ENCODE results near the gene WDR45.

The WDR45 gene

DNA sequence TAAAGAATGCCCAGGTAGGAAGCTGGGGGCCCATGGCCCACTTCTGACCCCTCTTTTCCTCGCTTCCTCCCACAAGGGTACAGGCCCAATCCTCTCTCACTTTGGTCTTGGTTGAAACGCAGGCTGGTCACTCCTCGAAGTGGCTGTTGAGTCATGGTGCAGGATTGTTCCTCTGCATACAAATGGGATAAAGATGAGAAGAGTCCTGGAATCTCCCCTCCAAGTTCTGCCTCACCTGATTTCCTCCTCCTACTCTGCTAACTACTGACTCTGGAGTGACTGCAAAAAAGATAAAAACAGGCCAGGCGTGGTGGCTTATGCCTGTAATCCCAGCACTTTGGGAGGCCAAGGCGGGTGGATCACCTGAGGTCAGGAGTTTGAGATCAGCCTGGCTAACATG lies 1.7 kb downstream of the WDR45 start:
- Histone ChIP-seq H3K9ac (no peak overlapping the region), H3K4me1 (ENCODE audit: low read depth, poor library complexity, severe bottlenecking) (no peaks in the 10 kb centered on the region), H4K20me1 (ENCODE audit: insufficient read depth) (no peaks in the 10 kb centered on the region), H2AFZ (ENCODE audit: low read depth) (no peak overlapping the region), H3K4me2 (no peak overlapping the region), H3K27me3 (ENCODE audit: insufficient read depth, low read depth) (no peaks in the 10 kb centered on the region), H3K4me3 (IDR thresholded peaks at IDR 0.05; ENCODE audit: insufficient read depth, low read depth, low read length) (no peak overlapping the region), H3K27ac (no peak overlapping the region), H3K36me3 (ENCODE audit: insufficient read depth) (no peaks in the 10 kb centered on the region), H3K79me2 (ENCODE audit: insufficient read depth, low read depth) (no peaks in the 10 kb centered on the region)
- no peak for TF ChIP-seq CTCF (conservative IDR thresholded peaks at IDR 0.05; ENCODE audit: low read depth, low read length)

DNA sequence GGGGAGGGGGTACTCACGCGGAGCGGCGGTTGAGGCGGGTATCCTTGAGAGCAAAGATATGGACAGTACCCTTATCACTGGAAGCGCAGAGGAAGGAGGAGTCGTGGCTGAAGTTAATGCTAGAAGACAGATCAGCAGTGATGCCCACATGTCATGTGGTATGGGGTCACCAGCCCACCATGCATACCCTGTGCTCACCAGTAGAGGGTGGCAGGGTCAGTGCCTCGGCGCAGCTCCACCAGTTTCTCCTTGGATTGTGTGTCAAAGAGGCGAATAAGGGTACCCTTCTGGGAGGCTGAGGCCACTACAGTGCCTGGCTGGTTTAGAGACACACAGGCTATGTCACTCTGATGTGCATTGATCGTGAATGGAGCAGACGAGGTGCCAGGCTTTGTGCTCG lies 4.3 kb downstream of the WDR45 start:
- no peaks in the 10 kb centered on the region for H3K79me2 ChIP-seq (ENCODE audit: insufficient read depth, low read depth)
- no peak overlapping the region for H3K27ac ChIP-seq
- H3K4me3 ChIP-seq (IDR thresholded peaks at IDR 0.05; ENCODE audit: insufficient read depth, low read depth, low read length), result no peak overlapping the region
- H3K36me3 ChIP-seq (ENCODE audit: insufficient read depth), result no peaks in the 10 kb centered on the region
- H3K4me2 ChIP-seq, result no peak overlapping the region
- TF ChIP-seq CTCF (conservative IDR thresholded peaks at IDR 0.05; ENCODE audit: low read depth, low read length), result no peak
- H3K4me1 ChIP-seq (ENCODE audit: low read depth, poor library complexity, severe bottlenecking), result no peaks in the 10 kb centered on the region
- H3K9ac ChIP-seq, result no peak overlapping the region
- H2AFZ ChIP-seq (ENCODE audit: low read depth), result no peak overlapping the region
- H4K20me1 ChIP-seq (ENCODE audit: insufficient read depth), result no peaks in the 10 kb centered on the region
- no peaks in the 10 kb centered on the region for H3K27me3 ChIP-seq (ENCODE audit: insufficient read depth, low read depth)

GRCh38 chrX:49073601-49074575 lies 5.8 kb downstream of the WDR45 start, which contains the start of gene PRAF2:
TSS of gene PRAF2 (minus strand) at chrX:49074002. CDS start at chrX:49073987, 15 bp downstream.
- Histone ChIP-seq H3K4me2 (no peak within 1 kb of the TSS), H4K20me1 (ENCODE audit: insufficient read depth) (no peaks in the 10 kb centered on the region), H2AFZ (ENCODE audit: low read depth) (no peak within 1 kb of the TSS), H3K79me2 (ENCODE audit: insufficient read depth, low read depth) (no peaks in the 10 kb centered on the region), H3K36me3 (ENCODE audit: insufficient read depth) (no peaks in the 10 kb centered on the region), H3K27ac (no peak within 1 kb of the TSS), H3K4me1 (ENCODE audit: low read depth, poor library complexity, severe bottlenecking) (no peaks in the 10 kb centered on the region), H3K9ac (no peak within 1 kb of the TSS), H3K4me3 (IDR thresholded peaks at IDR 0.05; ENCODE audit: insufficient read depth, low read depth, low read length) (no peak within 1 kb of the TSS), H3K27me3 (ENCODE audit: insufficient read depth, low read depth) (no peaks in the 10 kb centered on the region)
- TF ChIP-seq CTCF (conservative IDR thresholded peaks at IDR 0.05; ENCODE audit: low read depth, low read length), result no peak

DNA sequence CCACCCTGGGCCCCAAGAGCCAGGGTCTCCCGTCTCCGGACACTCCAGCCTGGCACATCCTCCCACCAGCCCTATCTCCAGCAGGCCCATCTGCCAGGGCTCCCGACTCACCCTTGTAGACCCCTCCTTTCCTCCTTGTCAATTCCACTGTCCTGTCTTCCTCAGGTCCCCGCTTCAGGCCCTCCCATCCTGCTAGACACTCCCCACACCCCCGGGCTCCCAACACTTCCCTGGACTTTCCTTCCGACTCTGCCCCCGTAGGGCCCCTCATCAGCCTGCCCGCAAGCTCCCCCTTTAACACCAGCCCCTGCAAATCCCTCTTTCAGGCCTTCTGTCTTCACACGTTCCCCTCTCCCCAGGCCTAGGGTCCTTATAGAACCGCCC lies 7.0 kb downstream of the WDR45 start:
- H4K20me1 ChIP-seq (ENCODE audit: insufficient read depth), result no peaks in the 10 kb centered on the region
- H3K4me2 ChIP-seq, result no peak overlapping the region
- H2AFZ ChIP-seq (ENCODE audit: low read depth), result no peak overlapping the region
- no peaks in the 10 kb centered on the region for H3K27me3 ChIP-seq (ENCODE audit: insufficient read depth, low read depth)
- H3K36me3 ChIP-seq (ENCODE audit: insufficient read depth), result no peaks in the 10 kb centered on the region
- H3K9ac ChIP-seq, result no peak overlapping the region
- no peaks in the 10 kb centered on the region for H3K4me1 ChIP-seq (ENCODE audit: low read depth, poor library complexity, severe bottlenecking)
- H3K79me2 ChIP-seq (ENCODE audit: insufficient read depth, low read depth), result no peaks in the 10 kb centered on the region
- no peak overlapping the region for H3K27ac ChIP-seq
- H3K4me3 ChIP-seq (IDR thresholded peaks at IDR 0.05; ENCODE audit: insufficient read depth, low read depth, low read length), result no peak overlapping the region
- TF ChIP-seq CTCF (conservative IDR thresholded peaks at IDR 0.05; ENCODE audit: low read depth, low read length), result no peak
